ENCODE results near the gene KIF20B. TPM values are rescaled to one million over a fixed set of nuclear protein-coding genes. Genes with fewer than 3 reads are reported as not detected.
"Not testable (repeated sequence)": the region's sequence is repeated elsewhere in the genome, so short reads cannot be mapped to it uniquely, and the experiment has no call there.

KIF20B gene
- polyA plus RNA-seq, 1 donor, result 23.4 TPM

DNA sequence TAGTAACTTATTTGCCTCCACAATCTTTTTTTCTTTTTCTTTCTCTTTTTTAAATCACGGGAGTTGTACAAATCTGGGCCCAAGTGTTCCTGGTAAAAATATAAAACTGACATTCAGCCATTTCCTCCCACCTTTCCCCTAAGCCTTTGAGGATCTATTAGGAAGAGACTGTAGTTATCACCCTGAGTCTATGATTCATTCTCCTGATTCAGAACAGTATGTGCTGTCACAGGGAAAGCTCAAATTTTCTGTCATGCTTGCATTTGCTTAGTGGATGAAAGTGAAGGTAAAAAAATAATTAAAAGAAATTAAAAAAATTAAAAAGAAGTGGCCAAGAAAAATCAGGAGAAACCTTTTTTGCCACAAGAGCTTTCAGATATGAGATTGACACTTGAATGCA lies 71.7 kb downstream of the KIF20B start:
- no peak for DNase-seq

DNA sequence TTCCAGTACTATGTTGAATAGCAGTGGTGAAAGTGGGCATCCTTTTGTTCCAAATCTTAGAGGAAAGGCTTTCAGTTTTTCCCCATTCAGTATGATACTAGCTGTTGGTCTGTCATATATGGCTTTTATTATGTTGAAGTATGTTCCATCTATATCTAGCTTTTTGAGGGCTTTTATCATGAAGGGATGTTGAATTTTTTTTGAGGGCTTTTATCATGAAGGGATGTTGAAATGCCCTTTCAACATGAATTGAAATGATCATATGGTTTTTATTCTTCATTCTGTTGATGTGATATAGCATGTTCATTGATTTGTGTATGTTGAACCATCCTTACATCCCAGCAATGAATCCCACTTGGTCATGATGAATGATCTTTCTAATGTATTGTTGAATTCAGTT lies 75.3 kb downstream of the KIF20B start:
- no peak for DNase-seq

DNA sequence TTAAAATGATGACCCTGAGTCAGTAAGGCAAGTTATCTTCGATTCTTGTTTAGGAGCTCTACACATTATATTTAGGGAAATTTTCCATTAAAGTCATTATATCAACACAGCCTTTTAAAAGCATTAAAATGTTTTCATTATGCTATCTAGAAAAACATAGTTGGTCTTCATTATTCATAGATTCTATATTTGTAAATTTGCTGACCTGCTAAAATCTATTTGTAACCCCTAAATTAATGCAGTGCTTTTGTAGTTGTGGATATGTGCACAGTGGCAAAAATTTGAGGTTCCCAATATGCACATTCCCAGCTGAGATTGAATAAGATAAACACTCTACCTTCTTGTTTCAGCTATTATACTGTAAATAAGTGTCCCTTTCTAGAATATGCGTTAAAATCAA lies 81.1 kb downstream of the KIF20B start:
- no peak for DNase-seq

DNA sequence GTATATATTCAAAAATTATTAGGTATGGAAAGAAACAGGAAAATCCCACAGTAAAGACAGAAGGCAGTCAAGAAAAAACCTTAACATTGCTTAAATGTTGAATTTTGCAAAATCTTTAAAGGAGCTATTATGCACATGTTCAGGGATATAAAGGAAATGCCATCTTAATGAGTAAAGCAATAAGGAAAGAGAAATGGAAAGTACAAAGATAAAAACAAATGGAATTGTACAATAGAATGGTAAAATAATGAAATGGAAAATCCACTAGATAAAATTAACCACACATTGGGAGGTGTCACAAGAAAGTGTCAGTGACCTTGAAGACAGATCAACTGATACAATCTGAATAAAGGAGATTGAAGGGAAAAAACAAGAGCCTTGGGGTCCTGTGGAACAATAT lies 82.0 kb downstream of the KIF20B start:
- no peak for DNase-seq

DNA sequence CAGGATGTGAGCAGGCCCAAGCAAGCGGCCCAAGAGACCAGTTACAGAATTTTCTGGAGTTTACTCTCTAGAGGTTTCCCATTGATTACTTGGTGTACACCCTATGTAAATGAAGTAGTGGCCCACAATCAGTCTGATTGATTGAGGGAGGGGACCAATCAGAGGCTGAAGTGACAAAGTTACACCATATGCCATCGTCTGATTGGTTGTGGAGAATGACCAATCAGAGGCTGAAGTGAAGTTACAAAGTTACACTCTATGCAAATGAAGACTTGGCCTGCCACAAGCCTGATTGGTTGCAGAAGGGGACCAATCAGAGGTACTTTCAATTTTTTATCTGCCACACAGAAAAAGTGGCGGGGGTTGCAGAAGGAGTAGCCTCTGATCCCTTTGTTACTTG lies 83.7 kb downstream of the KIF20B start:
- DNase-seq, result no peak

DNA sequence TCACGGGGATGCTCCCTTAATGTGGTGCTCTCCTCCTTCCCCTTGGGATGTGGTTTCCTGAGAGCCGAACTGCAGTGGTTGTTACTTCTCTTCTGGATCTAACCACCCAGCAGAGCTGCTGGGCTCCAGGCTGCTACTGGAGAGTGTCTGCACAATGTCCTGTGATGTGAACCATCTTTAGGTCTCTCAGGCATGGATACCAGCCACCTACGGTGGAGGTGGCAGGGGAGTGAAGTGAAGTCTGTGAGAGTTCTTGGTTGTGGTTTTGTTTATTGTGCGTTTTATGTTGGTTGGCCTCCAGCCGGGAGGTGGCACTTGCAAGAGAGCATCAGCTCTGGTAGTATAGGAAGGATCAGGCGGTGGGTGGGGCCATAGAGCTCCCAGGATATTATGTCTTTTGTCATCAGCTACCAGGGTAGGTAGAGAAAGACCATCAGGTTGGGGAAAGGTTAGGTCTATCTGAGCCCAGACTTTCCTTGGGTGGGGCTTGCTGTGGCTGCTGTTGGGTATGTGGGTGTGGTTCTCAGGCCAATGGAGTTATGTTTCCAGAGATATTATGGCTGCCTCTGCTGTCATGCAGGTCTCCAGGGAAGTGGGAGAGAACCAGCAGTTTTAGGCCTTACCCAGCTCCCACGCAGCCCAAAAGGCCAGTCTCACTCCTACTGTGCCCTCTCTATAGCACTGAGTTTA lies 87.9 kb downstream of the KIF20B start:
- DNase-seq, result no peak

DNA sequence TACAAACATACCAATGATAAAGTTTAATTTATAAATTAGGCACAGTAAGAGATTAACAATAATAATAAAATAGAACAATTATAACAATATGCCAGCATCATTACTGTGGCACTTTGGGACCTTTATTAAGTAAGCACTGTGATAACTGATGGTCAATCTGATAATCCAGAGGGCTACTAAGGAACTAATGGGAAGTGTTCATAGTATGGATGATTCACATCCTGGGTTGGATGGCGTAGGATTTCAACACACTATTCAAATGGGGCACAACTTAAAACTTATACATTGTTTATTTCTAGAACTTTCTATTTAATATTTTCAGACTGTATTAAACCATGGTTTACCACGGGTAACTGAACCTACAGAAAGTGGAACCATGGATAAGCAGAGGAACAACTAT lies 90.8 kb downstream of the KIF20B start:
- no peak for DNase-seq

DNA sequence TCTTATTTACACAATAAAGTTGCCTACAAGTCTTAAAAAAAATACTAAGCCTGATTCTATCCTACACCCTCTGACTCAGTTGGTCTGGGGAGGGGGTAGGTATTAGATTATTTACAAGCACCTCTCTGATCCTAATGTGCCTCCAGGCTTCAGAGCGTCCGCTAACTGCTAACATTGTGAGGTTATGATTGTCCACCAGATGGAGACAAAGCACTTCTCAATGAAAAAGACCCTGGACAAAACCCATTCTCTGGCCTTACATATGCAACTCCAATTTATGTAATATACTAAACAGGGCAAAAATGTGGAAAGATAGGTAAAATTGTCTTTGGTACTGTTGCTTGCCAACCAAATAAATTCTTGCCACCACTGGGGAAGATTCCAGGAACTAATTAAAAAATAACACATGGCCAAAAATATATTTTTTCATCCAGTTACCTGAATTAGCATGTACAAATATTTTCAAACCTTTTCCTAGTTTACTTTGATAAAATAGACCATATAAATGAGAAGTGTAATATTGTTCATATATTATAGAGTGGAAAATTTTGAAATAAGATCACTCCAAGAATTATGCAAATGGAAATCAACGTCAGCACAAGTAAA lies 92.4 kb downstream of the KIF20B start:
- DNase-seq, result peak; percentile 79

DNA sequence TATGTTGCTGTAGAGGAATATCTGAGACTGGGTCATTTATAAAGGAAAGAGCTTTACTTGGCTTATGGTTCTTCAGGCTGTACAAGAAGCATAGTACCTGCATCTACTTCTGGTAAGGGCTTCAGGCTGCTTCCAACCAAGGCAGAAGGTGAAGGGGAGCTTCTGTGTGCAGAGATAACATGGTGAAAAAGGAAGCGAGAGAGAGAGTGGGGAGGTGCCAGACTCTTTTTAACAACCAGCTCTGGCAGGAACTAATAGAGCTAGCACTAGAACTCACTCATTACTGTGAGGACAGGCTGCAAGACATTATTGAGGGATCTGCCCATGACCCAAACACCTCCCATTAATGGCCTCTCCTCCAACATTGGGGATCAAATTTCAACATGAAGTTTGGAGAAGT lies 94.5 kb downstream of the KIF20B start:
- no peak for DNase-seq

DNA sequence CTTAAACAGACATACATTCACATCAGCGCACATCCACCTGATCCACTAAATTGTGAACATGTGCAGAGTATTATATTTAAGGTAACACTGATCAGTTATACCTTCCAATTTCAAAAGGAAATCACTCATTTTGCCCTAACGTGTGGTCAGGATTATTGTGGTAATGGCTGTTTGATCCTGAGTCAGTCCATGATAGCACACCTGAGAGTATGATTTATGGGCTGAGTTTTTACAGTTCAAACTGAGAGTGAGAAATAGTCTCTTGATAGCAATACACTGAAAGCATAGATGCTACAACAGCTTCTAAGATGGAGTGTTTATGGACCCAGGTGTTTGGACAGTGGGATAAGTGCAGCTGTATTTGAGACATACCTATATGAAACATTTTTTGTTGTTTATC lies 96.7 kb downstream of the KIF20B start:
- no peak for DNase-seq

DNA sequence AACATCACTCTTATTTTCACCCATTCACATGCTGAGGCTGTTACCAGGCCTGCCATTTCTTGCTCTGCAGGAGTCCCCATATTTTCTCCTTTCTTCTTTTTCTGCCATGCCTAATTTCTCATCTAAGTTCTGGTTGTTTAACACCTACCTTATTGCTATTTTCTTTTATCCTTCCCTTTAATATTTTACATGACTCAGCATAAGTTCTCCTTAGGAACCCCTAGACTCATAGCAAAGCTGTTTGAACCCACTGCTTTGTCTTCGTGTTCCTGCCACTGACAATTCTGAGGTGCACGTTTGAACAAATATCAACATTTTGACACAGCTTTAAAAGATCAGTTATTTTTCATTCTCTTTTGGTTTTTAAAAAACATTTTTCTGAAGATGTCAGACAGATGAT lies 98.2 kb downstream of the KIF20B start:
- no peak for DNase-seq

DNA sequence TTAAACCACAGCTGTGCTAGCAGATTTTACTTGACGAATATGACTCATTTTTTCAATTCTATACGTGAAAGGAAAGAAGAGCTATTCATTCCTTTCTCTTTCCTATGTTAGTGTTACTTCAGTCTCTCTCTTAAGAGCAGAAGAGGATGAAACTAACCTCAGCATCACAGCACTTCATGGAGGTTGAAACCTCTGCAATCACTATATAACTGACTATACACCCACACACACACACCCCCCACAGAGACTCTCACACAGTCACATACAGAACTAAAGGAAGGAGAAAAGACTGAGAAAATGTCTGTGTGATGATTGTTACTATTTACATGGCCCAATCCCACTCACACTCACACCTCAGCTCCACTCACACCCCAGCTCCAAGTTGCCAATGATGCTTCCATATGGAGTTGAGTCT lies 104.2 kb downstream of the KIF20B start:
- DNase-seq, result no peak

DNA sequence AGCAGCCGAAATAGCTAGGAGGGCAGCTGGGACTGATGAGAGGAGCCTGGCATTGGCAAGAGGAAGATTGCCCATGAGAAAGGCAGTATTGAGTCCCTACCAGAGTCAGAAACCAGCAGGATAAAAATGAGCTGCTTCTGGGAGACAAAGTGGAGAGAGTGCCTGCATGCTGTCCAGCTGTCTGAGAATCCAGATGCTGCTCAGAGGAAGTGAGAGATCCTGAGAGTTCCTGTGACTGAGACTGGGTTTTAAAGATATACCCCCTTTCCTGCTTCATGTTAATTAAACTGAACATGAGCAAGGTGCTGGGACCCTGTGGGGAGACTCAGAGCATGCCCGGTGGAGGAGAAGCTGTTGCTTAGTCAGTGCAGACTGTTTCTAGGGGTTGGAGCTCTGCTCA lies 107.5 kb downstream of the KIF20B start:
- no peak for DNase-seq

DNA sequence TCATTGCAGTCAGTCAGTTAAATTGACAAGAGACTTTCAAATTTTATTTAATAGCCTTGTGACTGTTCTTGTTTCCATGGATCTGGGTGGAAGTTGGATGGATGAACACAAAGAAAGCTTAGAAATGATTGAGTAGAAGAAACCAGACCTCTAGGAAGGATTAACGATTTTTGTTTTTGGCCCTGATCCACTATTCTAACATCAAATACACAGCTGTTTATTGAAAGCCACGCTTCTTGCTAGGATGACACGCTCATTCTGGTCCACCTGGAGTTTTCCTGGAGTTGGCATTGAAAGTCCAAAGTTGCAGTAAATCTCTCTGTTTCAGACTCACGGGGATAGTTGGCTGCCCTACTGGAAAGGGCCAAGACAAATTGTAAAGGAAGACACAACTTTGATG lies 108.4 kb downstream of the KIF20B start:
- no peak for DNase-seq

DNA sequence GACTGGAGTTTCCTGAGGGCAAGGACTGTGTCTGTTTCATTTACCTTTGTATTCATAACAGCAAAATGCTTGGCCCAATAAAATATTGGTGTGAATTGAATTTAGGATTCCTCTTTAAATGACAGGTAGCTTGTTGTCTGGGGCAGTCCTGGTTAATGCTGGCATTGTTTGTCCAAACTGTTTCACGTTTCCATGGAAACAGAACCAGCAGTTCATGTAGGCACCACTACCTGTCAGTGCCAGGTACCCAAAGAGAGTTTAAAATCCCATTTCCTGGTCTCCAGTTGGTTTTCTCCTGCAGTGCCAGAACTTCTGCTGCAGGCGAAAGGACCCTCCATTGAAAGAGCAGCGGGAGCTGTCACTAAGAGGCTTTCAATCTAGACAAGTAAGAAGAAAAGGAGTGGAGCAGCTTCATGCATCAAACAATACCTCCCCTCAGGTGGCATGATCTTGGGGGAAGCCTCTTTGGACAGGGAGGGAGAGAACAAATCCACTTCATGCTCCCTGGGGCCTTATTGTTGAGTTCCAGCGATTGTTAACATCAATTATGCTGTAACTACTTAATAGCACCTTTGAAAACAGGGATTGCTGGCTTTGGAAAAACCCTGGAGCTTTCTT lies 109.6 kb downstream of the KIF20B start:
- no peak for DNase-seq

DNA sequence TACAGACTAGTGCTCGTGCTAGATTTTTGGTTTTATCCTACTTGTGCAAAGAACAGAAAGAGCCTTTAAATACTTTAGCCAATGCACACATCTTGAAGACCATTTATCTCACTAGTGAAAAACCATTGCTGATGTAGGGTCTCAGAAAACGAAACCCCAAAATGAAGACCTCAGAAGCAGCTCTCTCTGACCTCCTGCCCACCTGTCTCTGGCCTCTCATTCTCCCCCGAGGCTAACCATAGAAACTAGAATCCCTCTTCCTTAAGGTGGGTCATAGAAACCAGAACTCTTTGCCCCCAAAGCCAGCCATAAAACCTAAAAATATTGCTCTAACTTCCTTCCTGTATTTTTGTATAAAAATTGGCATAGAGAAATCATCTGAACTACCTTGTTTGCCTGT lies 112.2 kb downstream of the KIF20B start:
- DNase-seq, result no peak

DNA sequence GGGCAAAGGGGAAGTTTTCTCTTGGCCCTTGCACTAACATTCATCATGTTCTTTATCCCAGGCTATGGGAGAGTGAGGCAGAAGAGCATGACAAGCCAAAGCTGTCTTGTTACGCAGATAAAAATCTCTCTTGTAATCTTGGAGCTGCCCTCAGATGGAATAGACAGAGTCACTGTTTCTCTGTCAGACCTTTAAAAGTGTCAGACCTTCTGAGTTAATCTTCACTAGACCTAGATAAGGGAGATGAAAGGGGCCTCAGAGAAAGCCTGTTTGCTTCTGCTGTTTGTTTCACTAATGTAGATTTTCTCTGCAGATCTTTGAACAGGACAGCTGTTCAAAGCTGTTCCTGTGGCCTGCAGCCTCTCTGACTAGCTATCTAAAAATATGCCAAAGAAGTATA lies 112.9 kb downstream of the KIF20B start:
- DNase-seq, result no peak

DNA sequence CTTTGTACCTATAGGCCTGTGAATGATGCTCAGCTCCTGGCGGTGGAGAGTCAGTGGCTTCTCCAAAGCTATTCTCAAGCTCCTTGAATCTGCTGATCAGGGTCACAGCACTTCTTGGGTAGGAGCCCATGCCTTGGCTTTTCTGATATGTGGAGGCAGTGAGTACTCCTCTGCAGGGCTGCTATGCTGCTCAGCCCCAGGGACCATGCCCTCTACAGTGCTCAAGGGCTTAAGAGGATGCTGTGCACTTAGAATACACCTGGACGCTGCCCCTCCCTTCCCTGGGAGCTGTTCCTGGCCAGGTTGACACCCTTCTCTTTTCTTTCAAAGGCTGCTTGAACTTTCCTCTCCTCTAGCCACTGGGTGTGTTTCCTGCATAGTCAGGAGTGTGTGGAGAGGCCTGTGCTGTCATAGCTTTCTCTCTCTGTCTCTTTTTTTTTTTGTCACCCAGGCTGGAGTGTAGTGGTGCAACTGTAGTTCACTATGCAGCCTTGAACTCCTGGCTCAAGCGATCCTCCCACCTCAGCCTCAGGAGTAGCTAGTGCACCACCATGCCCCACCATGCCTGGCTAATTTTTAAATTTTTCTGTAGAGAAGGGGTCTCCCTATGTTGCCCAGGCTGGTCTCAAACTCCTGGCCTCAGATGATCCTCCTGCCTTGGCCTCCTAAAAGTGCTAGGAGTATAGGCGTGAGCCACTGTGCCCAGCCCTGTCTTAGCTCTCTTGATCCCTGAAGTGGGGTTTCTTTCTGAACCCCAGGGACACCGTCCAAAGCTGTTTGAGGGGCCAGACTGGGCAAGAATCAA lies 113.9 kb downstream of the KIF20B start:
- no peak for DNase-seq

DNA sequence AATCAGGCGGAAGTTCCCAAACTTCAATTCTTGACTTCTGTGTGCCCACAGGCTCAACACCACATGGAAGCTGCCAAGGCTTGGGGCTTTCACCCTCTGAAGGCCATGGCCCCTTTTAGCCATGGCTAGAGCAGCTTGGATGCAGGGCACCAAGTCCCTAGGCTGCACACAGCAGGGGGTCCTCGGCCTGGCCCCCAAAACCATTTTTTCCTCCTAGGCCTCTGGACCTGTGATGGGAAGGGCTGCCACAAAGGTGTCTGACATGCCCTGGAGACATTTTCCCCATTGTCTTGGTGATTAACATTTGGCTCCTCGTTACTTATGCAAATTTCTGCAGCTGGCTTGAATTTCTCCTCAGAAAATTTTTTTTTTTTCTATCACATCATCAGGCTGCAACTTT lies 117.6 kb downstream of the KIF20B start:
- not testable (repeated sequence) for DNase-seq

Data from left kidney (tissue), 2 donors.